Inflammatory macrophage (primary cell): Measurements from ENCODE around the gene CCDC57.
A peak's percentile ranks its signal among the peaks of the same experiment; 100 is the strongest.

Experiments
- DNase-seq, 2 donors: peaks; one replicate each; pipeline ENCODE4 v3.0.0-alpha.2; 2020 to 2022

CCDC57 gene

GRCh38 chr17:82103553-82104451, 108.8 kb downstream of the CCDC57 start:
- no peak for DNase-seq

- no peak for DNase-seq
These were observed 110.6 kb downstream of the CCDC57 start for GRCh38 chr17:82101767-82102679.

GRCh38 chr17:82101301-82101715, 111.3 kb downstream of the CCDC57 start:
- no peak for DNase-seq

- DNase-seq, result no peak
These were observed 111.9 kb downstream of the CCDC57 start for GRCh38 chr17:82100502-82101298.

- no peak for DNase-seq
These were observed 113.5 kb downstream of the CCDC57 start for GRCh38 chr17:82098939-82099763.

GRCh38 chr17:82098169-82098938, 114.3 kb downstream of the CCDC57 start, which contains the start of gene FASN:
Gene FASN (minus strand): TSS chr17:82098236. CDS start chr17:82096445, 1,791 bp downstream.
- DNase-seq, result peak; percentile 95 to 97

- no peak for DNase-seq
These were observed 114.8 kb downstream of the CCDC57 start for GRCh38 chr17:82097919-82098168.

GRCh38 chr17:82097184-82097918, 115.3 kb downstream of the CCDC57 start:
- DNase-seq, result peak; percentile 31 to 55

GRCh38 chr17:82096709-82097183, 115.9 kb downstream of the CCDC57 start:
- no peak for DNase-seq

- no peak for DNase-seq
These were observed 116.6 kb downstream of the CCDC57 start for GRCh38 chr17:82095777-82096708.

- DNase-seq, result no peak
These were observed 117.5 kb downstream of the CCDC57 start for GRCh38 chr17:82094931-82095776.

GRCh38 chr17:82092995-82093751, 119.5 kb downstream of the CCDC57 start:
- DNase-seq, result no peak

GRCh38 chr17:82092628-82092994, 120.0 kb downstream of the CCDC57 start:
- DNase-seq, result no peak

GRCh38 chr17:82092094-82092586, 120.5 kb downstream of the CCDC57 start:
- DNase-seq, result no peak

- no peak for DNase-seq
These were observed 121.2 kb downstream of the CCDC57 start for GRCh38 chr17:82091264-82092066.
